GM12892 (cell line): ENCODE results near the gene PRUNE1.

Experiments
- POLR2A ChIP-seq: IDR thresholded peaks from 2 replicates; pipeline ENCODE4 v1.6.1; 2011; ENCODE audit warnings: low read depth, low read length, control low read depth
- POLR2AphosphoS5 ChIP-seq: IDR thresholded peaks from 2 replicates; pipeline ENCODE4 v1.6.1; 2011; ENCODE audit warnings: low read depth, low read length, control low read depth
- TAF1 ChIP-seq: IDR thresholded peaks from 2 replicates; pipeline ENCODE4 v1.6.1; 2011; ENCODE audit warnings: low read depth, mild to moderate bottlenecking, control low read depth, low read length, borderline replicate concordance

DNA sequence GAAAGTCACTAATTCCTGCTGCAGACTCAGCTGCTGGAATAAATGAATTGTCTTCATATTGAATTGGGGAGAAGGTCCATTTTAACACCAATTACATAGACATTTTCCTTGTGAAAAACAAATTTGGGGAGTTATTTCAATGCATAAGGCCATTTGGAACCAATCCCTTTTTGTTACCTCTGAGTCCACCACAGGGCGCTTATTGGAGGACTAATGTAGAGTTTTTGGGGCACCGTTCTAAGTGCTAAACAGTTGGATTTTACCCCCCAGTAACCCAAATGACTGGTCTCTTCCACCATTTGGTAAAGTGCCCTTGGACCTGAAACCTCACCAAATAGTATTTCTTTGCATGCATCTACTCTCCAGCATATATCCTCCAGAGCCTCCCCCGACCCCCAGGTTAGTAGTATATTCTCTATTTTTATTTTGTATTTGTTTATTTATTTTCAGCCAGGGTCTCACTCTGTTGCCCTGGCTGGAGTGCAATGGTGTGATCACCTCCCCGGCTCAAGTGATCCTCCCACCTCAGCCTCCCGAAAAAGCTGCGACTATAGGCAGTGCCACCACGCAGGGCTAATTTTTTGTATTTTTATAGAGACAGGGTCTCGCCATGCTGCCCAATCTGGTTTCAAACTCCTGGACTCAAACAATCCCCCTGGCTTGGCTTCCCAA is 1.6 kb downstream of the PRUNE1 start:
- no peak for TF ChIP-seq POLR2A
- no peak for TF ChIP-seq POLR2AphosphoS5
- no peak for TF ChIP-seq TAF1
